Stimulated activated CD4-positive, alpha-beta T cell treated with anti-CD3 and anti-CD28 coated beads, Interleukin-12 subunit alpha, Interleukin-12 subunit beta, amount 100 ng/mL, for 24 hours (primary cell): ENCODE data around the gene DHX16.
A peak's percentile ranks its signal among the peaks of the same experiment; 100 is the strongest.

ENCODE experiments used
- DNase-seq, 2 experiments: peaks; one replicate each; pipeline ENCODE4 v3.0.0-alpha.2; 2020; ENCODE audit warnings: low read depth in 2 of 2

DHX16 gene

DNA sequence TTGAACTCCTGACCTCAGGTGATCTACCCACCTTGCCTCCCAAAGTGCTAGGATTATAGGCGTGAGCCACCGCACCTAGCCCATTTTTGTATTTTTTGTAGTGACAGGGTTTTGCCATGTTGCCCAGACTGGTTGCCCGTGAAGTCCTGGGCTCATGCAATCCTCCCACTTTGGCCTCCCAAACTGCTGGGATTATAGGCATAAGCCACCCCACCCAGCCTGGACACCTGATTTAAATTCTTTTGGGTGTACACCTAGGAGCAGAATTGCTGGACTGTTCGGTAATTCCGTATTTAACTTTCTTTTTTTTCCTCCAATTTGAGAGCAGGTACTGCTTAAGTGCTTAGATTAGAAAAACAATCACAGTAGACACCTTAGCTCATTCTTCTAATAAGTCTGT is 23.6 kb upstream of the DHX16 start:
- DNase-seq, result no peak

DNA sequence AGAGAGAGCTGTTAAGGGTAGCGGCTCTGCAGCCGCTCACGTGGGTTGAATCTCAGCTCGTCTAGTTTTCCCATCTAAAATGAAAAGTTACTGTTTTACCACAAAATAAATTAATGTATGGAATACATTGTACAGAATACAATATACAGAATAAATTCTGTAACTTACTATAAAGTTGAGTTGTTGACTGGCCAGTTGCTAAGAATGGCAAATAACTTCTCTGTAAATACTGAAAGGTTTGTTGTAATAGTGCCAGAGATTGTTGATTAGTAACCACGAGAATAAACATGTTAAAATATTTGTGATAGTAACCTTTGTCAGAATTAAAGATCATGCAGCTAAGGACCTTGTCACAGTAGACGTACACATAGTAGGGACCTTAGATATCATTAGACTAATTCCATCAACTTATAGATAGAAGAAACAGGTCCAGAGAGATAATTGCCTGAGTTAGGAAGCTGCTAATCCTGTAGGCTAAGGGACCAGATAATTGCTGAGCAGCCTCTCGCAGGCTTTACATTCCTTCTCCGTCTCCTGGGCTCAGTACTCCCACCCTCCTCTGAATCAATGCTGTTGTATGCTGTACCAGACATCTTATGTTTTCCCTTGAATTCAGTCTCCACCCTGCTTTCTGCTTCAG is 18.5 kb upstream of the DHX16 start:
- DNase-seq, result no peak

DNA sequence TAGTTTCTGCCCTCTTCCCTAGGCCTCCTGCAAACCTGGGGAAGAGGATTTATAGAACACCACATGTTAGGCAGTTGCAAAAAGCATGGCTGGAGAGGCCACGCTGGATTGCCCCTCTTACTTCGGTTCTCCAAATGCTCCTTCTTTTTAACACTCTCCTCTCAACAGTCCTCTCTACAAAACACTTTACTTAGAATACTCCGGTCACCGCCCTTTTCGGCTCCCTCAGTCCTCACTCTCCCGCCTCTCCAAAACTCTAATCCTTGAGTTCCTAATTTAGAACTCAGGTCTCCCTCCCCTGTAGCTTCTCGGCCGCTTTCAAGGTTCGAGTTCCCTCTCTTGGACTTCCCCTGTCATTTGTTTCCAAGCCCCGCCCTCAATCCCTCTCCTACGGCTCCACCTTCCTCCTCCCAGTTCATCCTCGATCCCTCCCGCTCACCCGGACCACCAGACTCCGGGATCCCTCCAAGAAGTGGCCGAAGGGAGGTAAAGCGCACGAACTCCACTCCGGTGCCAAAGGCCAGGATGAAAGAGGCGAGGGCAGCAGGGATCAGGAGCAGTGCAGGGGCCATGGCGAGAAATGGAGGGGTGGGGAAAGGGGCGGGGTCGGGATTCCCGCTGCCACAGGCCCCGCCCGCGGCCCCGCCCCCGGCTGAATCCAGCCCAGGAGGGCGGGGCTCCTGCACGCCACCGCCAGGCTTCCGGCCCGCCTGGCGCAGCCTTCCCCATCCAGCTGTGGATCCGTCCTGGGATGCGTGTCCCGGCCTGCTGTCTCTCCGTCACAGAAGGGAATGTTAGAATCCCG is 17.8 kb upstream of the DHX16 start, which contains the start of gene NRM:
Gene NRM, minus strand, starts transcription at position 582 of the 805 bp plus-strand sequence. Its CDS starts 10 bp downstream, at position 572.
- peak; percentile 63 to 81 for DNase-seq

DNA sequence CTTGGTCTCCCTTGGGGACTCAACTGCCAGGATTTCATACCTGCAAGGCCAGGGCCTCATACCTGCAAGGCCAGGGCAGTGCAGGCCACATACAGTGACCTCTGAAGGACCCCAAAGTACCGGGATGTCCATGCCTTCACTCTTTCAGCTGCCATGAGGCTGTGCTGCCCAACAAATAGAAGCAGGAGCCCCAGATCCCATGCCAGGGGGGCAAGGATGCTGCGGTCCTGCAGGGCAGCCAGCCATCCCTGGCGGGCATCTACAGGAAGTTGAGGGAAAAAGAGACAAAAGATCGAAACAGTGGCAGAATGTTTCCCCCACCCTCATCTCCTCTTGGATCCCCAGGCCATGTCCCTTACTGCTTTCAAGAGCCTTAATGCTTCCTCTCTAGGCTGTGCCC is 17.2 kb upstream of the DHX16 start:
- no peak for DNase-seq

DNA sequence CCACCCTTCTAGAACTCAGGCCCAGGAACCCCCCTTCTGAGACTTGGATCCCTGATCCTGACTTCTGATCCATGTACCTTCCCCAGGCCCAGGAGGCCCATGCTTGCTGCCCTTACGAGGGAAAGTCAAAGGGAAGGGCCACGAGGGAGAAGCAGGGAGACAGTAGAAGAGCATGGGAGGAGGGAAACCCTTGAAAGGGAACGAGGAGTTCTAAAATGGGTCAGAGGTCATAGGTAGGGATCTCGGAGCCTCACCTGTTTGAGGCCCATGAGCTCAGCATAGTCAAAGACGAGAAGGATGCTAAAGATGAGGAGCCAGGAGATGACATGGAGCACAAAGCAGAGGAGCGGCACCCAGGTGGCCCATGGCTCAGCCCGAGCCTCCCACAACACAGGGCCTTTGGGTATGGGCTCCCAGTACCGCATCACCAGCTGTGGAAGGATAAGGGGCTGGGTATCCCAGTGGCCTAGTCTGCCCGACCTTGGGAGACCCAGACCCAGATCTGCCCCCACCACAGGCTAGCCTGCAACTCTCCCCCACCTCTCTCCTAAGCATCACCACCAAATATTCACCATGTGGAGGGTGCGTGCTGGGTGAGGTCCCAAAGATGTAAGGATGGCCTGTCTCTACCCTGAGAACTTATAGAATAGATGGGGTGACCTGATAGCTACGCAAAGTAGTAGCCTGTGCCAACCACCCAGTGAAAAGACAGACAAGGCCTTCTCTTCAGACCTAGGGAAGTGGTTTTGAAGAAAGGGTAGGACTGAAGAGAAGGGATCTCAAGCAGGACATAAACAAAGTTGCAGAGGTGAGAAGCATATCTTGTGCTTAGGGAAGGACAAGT is 16.4 kb upstream of the DHX16 start:
- no peak for DNase-seq

DNA sequence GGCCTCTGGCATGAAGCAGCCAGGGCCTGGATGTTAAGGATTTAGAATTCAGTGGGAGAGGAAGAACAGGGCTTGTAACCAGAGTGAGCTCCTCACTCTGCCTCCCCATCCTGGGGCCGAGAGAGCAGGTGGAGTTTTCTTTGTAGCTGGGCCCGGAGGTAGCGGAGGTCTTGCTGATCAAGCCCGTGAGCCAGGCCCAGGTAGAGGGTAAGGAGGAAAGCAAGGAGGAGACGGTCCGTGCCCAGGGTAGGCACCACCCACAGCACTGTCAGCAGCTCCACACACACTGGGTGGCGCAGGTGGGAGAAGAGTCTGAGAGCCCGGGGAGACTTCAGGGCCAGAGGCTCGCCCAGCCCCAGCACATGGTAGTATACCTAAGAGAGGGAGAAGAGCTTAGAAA is 15.8 kb upstream of the DHX16 start:
- DNase-seq, result no peak

DNA sequence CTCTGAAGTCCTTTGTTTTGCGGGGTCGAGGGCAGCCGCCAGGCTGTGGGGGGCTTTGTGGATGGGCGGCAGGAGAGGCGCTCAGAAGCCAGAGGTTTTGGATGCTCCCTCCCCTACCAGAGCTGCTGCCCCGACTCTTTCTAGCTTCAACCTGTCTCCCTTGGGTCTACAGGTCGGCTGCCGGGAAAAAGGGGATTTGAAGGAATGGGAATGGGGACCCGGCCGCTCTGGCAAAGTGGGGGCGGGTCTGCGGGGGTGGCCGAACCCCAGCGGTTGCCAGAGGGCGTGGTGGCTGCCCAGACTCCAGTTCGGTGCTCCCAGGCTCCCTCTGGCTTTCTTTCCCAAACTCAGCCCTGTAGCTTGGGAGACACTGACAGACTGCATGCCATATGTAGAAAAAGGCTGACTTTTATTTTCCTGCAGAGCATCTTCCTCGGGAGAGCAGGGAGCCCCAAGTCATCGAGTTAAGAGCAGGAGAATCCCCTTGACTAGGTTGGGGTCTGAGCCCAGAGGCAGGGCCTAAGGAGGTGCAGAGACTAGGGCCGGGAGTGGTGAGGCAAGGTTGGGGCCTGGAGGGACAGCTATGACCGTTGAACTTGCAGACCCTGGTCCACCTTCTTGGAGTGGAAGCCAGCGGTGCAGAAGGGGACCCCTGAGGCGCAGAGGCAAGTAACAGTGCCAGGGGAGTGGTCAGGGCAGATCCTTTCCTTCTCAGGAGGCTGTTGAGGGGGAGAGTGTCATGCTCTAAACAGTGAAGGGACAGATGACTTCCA is 15.0 kb upstream of the DHX16 start:
- no peak for DNase-seq

DNA sequence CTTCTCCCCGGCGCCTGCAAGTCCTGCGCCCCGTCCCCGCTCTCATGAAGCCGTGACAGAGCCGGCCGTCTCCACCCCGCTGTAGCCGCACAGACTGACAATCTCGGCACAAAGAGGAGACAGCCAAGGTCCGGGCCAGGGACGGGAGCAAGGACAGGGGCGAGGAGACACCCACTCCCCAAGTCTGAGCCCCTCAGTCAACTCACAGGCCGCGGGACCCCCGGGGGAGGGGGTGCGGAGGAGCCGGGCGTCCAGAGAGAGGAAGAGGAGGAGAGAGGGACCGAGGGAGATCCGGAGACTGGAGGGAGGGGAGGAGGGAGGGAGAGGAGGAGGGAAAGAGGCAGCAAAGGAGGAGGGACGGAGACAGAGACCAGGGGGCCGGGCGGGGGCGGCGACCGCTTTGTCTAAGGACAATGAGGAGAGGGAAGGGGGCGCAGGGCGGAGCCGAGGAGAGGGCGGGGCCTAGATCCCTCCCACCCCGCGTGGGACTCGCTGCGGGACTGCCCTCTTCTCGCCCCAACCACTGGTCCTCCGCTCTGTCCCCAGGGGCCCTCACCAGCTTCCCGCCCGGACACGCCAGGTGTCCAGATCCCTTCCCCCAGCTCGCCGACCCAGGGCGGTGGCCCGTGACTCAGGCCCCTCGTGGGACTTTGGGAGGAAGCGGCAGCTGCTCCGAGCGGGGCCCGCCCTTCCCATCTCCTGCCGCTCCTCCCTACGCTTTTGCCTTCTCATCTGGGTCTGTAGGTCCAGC is 14.3 kb upstream of the DHX16 start:
- peak; percentile 64 to 94 for DNase-seq

DNA sequence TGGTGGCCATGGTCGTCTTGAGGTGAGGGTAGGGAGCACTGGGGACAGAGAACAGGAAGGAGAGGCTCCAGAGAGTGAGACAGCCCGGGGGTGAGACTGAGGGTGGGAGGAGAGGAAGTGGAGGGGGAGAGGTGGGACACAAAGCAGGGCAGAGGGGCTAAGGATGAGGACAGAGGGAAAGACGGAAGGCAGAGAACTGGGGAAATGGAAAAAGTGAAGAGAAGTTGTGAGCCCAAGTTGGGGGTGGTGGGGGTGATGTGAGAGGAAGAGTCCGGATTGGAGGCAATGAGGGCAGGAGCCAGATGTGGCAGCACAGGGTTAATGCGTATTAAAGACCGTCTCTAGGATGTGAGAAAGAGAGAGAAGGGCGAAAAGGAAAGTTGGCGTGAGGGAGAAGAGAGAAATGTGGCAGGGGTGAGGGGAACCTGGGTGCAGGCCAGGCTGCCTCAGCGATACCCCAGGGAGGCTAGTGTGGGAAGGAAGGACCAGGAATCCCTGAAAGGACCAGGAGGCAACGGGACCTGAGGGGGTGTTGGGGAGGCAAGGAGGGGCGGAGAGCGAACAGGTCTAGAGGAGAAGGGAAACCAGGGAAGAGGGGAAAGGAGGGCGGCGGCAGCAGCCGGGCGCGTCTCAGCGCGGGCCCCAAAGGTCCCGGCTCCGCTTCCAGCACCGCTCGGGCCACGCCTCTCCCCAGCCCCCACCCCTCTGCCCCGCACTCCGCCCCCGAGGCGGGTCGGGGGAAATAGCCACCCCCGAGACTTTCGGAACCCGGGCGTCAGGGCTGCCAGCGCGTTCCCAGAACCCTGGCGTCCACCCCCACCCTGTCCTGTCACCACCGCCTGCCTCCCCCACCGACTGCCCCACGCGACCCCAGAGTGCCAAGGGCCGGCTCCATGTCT is 13.5 kb upstream of the DHX16 start, which contains the start of gene PPP1R18:
Gene PPP1R18, minus strand, starts transcription at position 637 of the 899 bp plus-strand sequence. Its CDS starts 627 bp downstream, at position 10.
- peak; percentile 77 to 89 for DNase-seq

DNA sequence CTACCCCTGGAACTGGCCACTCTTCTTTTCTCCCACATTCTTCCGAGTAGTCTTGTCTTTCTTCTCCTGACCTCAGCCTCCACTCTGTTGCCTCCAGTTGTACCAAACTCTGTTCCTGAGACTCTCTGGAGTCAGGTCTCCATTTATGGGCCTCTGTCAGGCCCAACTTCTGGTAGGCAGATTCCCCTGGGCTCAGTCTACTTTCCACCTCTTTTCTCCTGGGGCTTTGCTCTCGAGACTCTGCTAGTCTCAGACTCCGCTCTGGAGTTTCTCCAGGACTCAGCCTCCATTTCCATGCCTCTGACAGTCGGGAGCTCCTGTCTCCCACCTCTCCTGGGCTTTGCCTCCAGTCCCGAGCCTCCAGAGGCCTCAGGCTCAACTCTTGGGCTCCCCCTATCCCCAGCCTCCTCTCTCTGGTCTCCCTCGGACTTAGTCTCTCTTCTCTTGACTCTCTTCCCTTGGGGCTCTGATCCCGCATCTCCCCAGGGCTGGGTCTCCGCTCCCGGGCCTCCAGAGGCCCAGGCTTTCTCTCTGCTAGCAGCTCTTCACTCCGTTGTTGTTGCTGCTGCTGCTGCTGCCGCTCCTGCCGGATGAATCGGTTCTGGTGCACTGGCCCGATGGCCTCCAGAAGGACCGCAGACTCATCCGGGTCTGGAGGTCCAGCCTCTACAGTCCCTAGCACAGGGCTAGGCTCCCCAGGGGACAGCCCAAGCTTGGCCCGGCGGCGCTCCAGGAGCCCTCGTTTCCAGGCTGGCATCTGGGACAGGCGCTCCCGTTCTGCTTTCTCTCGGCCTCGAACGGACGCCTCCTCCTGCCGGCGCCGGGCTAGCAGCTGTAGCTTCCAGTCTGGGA is 12.6 kb upstream of the DHX16 start:
- DNase-seq, result no peak

DNA sequence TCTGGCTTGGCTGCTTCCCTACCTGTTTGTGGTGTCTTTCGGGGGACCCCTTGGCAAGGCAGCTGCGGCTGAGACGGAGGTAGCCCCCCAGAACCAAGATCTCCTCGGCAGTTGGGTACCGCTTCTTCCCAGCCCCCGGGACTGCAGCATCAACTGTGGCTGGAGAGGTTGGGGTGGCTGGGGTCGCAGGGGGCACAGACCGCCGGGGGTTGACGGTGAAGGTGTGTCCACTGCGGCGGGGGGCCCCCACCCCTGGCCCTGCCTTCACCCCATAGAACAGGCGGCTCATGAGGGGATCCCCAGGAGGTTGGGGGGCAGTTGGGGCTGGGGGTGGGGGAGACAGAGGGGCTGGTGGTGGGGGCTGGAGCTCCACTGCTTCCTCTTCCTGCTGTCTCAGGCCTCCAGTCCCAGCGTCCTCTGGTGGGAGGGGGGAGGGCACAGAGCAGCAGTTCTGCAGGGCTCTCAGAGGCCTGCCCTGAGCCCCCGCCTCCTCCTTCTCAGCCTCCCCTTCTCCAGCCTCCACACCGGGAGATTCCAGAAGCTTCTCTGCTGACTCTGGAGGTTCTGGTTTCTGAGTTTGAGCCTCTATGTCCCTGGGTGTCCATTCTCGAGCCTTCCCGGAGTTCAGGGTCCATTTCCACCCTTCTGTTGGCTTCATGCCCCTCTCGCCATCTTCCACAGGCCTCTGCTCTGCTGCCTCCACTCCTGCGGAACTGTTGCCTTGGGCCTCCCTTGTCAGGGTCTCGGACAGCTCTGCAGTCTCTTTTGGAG is 11.8 kb upstream of the DHX16 start:
- DNase-seq, result peak; percentile 23 to 47

DNA sequence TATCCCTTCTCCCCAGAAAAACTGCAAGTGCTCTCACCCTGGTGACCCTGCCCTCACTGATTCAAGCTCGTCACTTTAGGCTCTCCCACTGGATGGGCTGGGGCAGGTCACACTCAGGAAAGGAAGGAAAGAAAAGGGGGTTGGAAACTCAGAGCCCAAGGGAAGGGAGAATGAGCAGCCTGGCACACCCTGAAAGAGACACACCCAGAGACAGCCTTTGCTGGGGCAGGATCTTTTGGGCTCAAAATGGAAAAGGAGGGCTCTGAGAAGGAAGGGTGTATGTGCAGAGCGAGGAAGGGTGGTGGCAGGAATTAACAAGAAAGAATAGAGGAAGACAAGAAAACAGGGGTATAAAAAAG is 11.2 kb upstream of the DHX16 start:
- no peak for DNase-seq

DNA sequence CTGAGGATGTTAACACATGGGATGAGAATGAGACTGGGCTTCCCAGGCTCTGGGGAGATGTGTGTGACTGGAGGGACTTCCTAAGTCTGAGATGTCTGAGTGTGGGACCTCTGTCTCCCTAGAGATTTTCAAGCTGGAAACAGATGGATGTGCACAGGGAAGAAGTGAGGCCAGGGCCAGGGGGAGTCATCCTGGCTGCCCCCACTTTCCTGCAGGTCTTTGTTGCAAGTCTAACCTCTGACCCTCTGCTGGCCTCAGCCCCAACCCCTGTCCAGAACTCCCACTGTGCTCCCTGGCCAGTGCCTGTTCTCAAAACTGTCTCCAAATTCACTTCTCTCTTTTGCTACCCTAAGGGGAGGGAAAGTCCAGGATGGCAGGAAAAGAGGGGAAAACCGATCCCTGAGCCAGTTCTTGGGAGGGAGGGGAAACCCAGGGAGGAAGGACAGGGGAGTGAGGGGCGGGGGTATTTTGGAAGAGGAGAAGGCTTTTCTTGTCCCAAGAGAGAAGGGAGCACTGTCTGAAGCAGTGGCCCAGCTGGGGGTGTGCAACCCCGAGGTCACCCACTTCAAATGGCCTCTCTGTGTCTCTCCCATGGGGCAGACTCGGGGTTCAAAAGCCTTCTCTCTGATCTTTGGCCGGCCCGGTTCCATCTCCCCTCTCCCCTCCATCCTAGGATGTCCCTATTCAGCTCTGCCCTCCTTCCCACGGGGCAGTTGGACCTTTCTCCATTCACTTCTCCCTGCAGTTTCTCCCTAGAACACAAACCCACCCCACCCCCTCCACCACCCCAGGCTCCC is 10.6 kb upstream of the DHX16 start:
- no peak for DNase-seq

DNA sequence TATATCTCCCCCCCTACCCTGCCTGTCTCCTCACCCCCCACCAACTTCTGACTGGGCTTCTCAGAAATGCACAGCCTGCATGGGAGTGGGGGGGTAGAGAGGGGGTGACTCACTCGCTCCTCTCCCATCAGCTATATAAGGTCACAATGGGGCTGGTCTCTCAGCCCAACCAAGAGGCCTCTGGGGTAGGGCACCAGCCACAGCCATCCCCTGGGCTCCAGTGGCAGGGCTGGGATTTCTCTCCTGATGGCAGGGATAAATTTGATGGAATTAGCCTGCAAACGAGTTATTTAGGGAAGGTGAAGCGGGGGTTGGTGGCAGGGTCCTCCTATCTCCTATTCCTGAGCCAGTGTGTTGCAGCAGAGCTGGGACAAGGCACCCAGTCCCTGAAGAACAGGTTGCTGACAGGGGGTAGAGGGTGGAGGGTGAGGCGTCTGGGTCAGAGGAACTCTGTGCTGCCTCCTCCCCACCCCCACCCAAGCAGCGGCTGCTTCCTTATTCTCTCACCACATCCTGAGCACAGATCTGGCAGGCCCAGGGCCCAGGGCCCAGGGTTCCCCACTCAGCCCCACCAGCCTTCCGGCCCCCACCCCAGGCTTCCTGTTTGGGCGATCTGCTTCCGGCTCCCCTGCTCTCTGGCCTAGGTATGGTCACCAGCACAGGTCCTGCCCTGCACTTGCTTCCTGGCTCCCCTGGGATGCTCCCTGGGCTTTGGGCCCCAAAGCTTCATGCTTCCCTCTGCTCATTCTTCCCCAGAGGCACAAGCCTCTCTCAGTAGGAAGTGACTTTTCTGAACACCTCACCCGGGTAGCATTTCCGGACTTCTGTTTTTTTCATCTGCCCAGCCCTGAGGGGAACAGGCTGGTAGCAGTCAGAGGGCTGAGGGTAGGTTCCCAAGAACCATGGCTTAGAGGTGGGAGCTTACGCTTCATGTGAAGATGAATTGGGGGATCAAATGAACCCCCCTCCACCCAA is 9.6 kb upstream of the DHX16 start:
- DNase-seq, result peak; percentile 62 to 79

DNA sequence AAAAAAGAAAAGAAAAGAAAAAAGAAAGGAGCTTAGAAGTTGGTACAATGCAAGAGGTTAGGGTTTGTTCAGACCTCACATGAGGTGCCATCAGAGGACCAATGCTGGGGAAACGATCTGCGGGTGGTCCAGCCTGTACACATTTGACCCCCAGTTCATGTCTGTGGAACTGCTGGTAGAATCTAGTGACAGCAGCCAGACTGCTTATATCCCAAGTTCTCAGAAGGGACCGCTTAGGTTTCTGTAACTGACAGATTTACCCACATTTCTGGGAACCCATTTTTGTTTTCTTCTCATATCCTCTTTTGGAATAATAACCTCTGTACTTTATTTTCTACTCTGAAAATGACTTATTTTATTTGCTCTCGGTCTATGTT is 8.9 kb upstream of the DHX16 start:
- no peak for DNase-seq
